Large intestine (tissue), 12 donors: Measurements from ENCODE around the gene KIF9. TPM values are rescaled to one million over a fixed set of nuclear protein-coding genes. Genes with fewer than 3 reads are reported as not detected.
"Not testable (repeated sequence)": the region's sequence is repeated elsewhere in the genome, so short reads cannot be mapped to it uniquely, and the experiment has no call there.

Source experiments
- DNase-seq, 2 donors: peaks; one replicate each; pipeline versions ENCODE4 v3.0.0 to v3.0.0-alpha.2; 2013
- H3K27ac ChIP-seq: one replicate; pipeline ENCODE4 v1.5.1; 2013; ENCODE audit warnings: low read length
- H3K27me3 ChIP-seq: 2 replicates; pipeline ENCODE4 v1.6.1; 2013; ENCODE audit warnings: low read length; ENCODE audit not compliant: control insufficient read depth, insufficient read depth
- H3K36me3 ChIP-seq: 2 replicates; pipeline ENCODE4 v1.6.1; 2013; ENCODE audit warnings: low read length; ENCODE audit not compliant: control insufficient read depth, insufficient read depth
- H3K4me1 ChIP-seq: one replicate; pipeline ENCODE4 v1.6.1; 2013; ENCODE audit warnings: low read length; ENCODE audit not compliant: control insufficient read depth, insufficient read depth
- H3K4me3 ChIP-seq: one replicate; pipeline ENCODE4 v1.5.1; 2013; ENCODE audit warnings: low read length
- H3K9me3 ChIP-seq: one replicate; pipeline ENCODE4 v1.6.1; 2013; ENCODE audit warnings: mild to moderate bottlenecking, low read depth, low read length, moderate library complexity; ENCODE audit not compliant: control insufficient read depth
- WGBS: methylation state at CpG from one replicate; pipeline ENCODE4 v1.1.5; 2013; ENCODE audit warnings: low lambda C conversion rate; ENCODE audit not compliant: insufficient coverage; 5-methylcytosine and 5-hydroxymethylcytosine counted together
- long read RNA-seq, 11 donors: transcript quantifications; one replicate each; lab custom pipeline, GENCODE V29; 2026
- polyA plus RNA-seq: library from polyadenylated mRNA; unstranded; fragments of 120-200 nt; gene quantifications from one replicate; pipeline ENCODE4 v1.2.1, GENCODE V29; 2013

The KIF9 gene, protein sequence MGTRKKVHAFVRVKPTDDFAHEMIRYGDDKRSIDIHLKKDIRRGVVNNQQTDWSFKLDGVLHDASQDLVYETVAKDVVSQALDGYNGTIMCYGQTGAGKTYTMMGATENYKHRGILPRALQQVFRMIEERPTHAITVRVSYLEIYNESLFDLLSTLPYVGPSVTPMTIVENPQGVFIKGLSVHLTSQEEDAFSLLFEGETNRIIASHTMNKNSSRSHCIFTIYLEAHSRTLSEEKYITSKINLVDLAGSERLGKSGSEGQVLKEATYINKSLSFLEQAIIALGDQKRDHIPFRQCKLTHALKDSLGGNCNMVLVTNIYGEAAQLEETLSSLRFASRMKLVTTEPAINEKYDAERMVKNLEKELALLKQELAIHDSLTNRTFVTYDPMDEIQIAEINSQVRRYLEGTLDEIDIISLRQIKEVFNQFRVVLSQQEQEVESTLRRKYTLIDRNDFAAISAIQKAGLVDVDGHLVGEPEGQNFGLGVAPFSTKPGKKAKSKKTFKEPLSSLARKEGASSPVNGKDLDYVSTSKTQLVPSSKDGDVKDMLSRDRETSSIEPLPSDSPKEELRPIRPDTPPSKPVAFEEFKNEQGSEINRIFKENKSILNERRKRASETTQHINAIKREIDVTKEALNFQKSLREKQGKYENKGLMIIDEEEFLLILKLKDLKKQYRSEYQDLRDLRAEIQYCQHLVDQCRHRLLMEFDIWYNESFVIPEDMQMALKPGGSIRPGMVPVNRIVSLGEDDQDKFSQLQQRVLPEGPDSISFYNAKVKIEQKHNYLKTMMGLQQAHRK
- polyA plus RNA-seq, result 11.2 TPM
- long read RNA-seq, donor 1, partial matches to known transcripts, result 0 of 3 reads
- long read RNA-seq, donor 1, other reads (novel, unspliced or antisense), result 0 of 3 reads
- long read RNA-seq, donor 2, transcript KIF9-205 (3 exons, 633 nt), result major isoform, 12 of 14 reads
- long read RNA-seq, donor 2, partial matches to known transcripts, result 0 of 14 reads
- long read RNA-seq, donor 2, other reads (novel, unspliced or antisense), result 0 of 14 reads
- long read RNA-seq, donor 3, result 0 reads
- long read RNA-seq, donor 4, result 0 reads
- long read RNA-seq, donor 5, partial matches to known transcripts, result 0 of 4 reads
- long read RNA-seq, donor 5, other reads (novel, unspliced or antisense), result 0 of 4 reads
- long read RNA-seq, donor 6, partial matches to known transcripts, result 0 of 3 reads
- long read RNA-seq, donor 6, other reads (novel, unspliced or antisense), result 0 of 3 reads
- long read RNA-seq, donor 7, partial matches to known transcripts, result 0 of 4 reads
- long read RNA-seq, donor 7, other reads (novel, unspliced or antisense), result 0 of 4 reads
- long read RNA-seq, donor 8, transcript KIF9-205 (3 exons, 633 nt), result major isoform, 14 of 14 reads
- long read RNA-seq, donor 8, partial matches to known transcripts, result 0 of 14 reads
- long read RNA-seq, donor 8, other reads (novel, unspliced or antisense), result 0 of 14 reads
- long read RNA-seq, donor 9, transcript KIF9-205 (3 exons, 633 nt), result major isoform, 7 of 7 reads
- long read RNA-seq, donor 9, partial matches to known transcripts, result 0 of 7 reads
- long read RNA-seq, donor 9, other reads (novel, unspliced or antisense), result 0 of 7 reads
- long read RNA-seq, donor 10, transcript KIF9-205 (3 exons, 633 nt), result major isoform, 14 of 15 reads
- long read RNA-seq, donor 10, partial matches to known transcripts, result 0 of 15 reads
- long read RNA-seq, donor 10, other reads (novel, unspliced or antisense), result 0 of 15 reads
- long read RNA-seq, donor 11, transcript KIF9-205 (3 exons, 633 nt), result major isoform, 6 of 6 reads
- long read RNA-seq, donor 11, partial matches to known transcripts, result 0 of 6 reads
- long read RNA-seq, donor 11, other reads (novel, unspliced or antisense), result 0 of 6 reads

DNA sequence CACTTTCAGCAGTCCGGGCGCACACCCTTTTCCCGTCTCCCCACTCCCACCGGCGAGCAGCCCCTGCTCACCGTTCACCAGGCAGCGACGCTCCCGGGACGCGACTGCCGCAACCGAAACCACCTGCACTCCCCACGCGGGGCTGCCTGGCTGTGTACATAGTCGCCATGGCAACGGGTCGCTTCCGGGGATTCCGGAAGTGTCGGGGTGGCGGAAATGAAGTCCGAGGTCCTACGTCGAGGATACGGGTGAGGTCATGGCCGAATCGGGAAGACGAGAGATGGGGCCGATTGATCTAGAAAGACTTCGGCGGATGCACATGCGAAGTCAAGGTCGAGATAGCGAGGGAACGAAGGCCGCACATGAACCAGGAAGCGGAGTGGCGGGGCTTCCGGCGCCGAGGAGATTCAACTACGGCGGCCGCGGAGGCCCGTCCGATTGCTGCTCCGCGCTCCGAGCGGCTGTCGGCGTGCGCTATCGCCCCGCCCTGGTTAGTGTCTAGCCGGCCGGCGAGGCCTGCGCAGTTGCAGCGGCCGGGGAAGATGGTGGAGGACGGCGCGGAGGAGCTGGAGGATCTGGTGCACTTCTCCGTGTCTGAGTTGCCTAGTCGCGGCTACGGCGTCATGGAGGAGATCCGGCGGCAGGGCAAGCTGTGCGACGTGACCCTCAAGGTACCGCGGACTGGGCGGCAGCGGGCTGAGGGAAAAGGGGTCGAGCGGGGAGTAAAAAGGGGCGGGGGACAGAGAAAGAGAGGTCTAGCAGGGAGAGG is at the start of gene KIF9, which contains the start of gene KLHL18:
TSS of gene KIF9 (minus strand) at position 376 of the 769 bp plus-strand sequence. CDS start 5,425 bp downstream, outside the sequence.
TSS of gene KLHL18 (plus strand) at position 521 of the 769 bp plus-strand sequence. CDS start at position 543, 22 bp downstream.
- Histone ChIP-seq H3K27ac (peak within 1 kb of the TSS; percentile 96), H3K4me1 (peaks cover 4% of the 10 kb centered on the region), H3K27me3 (no peaks in the 10 kb centered on the region), H3K4me3 (peak within 1 kb of the TSS; percentile 84), H3K9me3 (no peaks in the 10 kb centered on the region), H3K36me3 (no peaks in the 10 kb centered on the region)
- WGBS, result no CpG with 5 or more reads among the region's 82 CpGs
- DNase-seq, result peak; percentile 96 to 99

DNA sequence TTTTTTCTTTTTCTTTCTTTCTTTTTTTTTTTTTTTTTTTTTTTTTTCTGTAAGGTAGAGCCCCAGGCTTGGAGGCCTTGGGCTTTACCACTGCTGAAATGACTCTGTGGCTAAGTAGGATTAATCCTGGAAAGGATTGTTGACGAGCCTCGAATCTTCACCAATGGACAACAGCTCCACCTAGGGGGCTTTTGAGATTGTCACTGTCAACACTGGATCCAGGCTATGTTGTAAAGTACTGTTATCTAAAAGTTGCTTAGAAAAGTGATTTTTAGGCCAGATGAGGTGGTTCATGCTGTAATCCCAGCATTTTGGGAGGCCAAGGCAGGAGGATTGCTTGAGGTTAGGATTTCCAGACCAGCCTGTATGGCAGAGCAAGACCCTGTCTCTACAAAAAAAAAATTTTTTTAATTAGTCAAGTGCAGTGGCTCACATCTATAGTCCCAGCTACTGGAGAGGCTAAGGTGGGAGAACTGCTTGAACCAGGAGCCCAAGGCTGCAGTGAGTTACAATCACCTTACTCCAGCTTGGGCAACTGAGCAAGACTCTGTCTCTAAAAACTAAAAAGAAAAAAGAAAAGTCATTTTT is 41.8 kb upstream of the KIF9 start:
- Histone ChIP-seq H3K27ac (no peak overlapping the region), H3K36me3 (peaks cover 62% of the 10 kb centered on the region), H3K27me3 (no peaks in the 10 kb centered on the region), H3K4me1 (no peaks in the 10 kb centered on the region), H3K9me3 (no peaks in the 10 kb centered on the region), H3K4me3 (no peak overlapping the region)
- peak; percentile 62 to 65 for DNase-seq
- WGBS, result no CpG with 5 or more reads among the region's 2 CpGs

DNA sequence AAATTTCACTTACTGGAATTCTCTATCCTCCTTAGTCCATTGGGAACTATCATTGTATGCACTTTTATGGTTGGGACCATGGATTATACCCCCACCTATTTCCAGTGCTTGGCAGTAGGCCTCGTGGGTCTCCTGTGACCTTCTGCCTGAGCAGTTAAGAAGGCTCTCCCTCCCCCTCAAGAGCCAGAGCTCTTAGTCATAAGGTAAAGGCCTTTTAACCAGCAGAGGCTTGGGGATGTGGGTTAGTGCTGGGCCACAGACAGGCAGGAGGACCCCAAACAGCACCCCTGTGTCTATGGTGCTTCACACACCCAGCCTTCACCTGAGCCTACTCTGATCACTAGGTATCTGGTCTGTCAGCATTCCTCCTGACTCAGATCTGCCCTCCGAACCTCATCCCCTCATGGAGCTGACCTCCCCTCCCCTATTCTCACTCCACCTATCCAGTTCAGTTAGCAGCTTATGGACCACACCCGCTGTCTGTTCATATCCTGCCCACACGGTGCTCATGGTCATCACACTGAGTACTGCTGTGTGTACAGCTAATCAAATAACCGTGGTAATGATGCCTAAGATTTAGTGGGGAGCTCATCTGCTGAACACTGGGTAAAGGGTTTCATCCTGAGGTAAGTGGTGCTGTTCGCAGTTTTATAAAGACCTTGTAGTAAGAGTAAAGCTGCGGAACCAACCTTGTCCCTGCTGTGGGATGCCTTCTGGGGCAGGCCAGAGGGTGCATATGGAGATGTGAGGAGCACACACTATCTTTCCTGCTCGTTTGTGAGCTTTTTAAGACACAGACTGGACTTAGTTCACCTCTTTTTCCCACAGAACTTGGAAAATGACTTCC is 41.1 kb upstream of the KIF9 start:
- WGBS, result 100% methylated on average over 1 of the region's 8 CpGs
- H3K27ac ChIP-seq, result no peak overlapping the region
- H3K36me3 ChIP-seq, result peaks cover 58% of the 10 kb centered on the region
- H3K4me1 ChIP-seq, result no peaks in the 10 kb centered on the region
- no peak overlapping the region for H3K4me3 ChIP-seq
- no peak for DNase-seq
- no peaks in the 10 kb centered on the region for H3K27me3 ChIP-seq
- H3K9me3 ChIP-seq, result no peaks in the 10 kb centered on the region

DNA sequence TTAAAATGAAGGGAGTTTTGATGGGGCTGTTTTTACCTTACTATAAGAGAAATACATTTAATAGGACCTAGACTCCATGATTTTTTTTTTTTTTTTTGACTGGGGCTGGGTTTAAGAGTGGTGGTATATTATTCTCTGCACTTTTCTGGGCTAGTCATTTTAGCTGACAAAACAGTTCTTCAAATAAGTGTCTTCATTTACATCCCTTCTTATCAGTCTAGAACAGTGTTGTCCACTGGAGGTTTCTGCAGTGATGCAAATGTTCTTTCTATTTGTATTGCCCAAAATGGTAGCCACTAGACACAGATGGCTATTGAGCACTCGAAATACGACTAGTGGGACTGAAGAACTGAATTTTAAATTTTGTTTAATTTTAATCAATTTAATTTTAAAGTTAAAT is 37.4 kb upstream of the KIF9 start:
- H3K4me3 ChIP-seq, result no peak overlapping the region

DNA sequence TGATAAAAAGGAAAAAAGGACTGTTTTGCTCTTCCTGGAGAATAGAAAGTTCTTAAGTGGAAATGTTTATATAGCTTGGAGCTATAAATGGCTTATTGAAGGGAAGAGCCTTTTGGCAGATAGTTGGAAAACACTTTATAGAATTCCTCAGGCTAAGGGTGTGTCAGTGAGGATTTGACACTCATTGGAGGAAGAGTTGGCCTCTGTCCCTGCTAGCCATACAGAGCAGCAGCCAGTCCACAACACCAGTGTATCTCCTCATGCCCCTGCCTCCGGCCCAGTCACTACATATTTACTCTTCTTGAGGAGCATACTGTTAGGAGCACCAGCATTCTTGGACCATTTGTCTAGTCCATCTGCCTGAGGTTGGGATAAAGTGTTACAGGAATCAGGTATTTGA is 36.3 kb upstream of the KIF9 start:
- Histone ChIP-seq H3K9me3 (no peaks in the 10 kb centered on the region), H3K27me3 (no peaks in the 10 kb centered on the region), H3K27ac (no peak overlapping the region), H3K4me1 (no peaks in the 10 kb centered on the region), H3K4me3 (no peak overlapping the region), H3K36me3 (peaks cover 35% of the 10 kb centered on the region)
- no CpG with 5 or more reads among the region's 1 CpG for WGBS
- DNase-seq, result no peak

More for the DNA sequence above, 37.4 kb upstream of the KIF9 start:
- H3K9me3 ChIP-seq, result no peaks in the 10 kb centered on the region
- 69% methylated on average over 2 of the region's 2 CpGs for WGBS
- H3K4me1 ChIP-seq, result no peaks in the 10 kb centered on the region
- H3K27me3 ChIP-seq, result no peaks in the 10 kb centered on the region
- peaks cover 37% of the 10 kb centered on the region for H3K36me3 ChIP-seq
- no peak for DNase-seq
- H3K27ac ChIP-seq, result no peak overlapping the region

DNA sequence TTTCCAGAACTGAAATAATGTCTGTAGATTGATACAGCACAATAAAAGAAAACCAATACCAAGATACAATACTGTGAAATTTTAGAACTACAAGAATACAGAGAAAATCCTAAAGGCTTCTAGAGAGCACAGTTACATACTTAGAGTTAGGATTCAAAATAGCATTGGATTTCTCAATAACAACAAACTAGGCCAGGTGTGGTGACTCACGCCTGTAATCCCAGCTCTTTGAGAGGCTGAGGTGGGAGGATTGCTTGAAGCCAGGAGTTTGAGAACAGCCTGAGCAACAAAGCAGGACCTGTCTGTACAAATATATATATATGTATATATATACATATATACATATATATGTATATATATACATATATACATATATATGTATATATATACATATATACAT is 33.6 kb upstream of the KIF9 start:
- WGBS, result no CpG with 5 or more reads among the region's 1 CpG
- H3K9me3 ChIP-seq, H3K27ac ChIP-seq, H3K27me3 ChIP-seq, H3K4me3 ChIP-seq, H3K4me1 ChIP-seq, DNase-seq: not testable (repeated sequence)
- H3K36me3 ChIP-seq, result peaks cover 12% of the 10 kb centered on the region

DNA sequence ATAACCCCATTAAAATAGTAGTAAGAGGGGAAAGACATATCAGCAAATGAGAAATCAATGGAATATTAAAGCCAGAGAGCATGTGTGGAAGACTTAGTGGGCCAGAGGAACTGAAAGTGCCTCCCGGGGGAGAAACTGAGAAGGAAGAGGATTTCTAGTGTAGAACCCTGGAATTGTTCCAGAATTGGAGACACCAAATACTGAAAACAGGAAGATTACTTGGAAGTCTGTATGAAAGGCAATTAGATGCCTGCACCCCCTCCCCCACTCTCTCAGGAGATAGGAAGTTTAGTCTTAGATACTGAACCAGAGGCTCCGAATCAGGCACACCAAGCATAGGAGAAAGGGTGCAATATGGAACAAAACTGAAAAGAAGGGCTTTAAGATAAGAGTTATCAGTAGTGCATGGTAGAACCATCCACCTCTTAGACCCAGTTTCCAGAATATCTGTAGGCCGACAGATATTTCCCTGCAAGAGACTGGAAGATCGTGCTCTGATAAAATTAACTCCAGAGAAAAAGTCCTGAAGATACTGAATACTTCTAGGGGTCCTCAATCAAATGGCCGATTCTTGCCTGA is 32.6 kb upstream of the KIF9 start:
- Histone ChIP-seq H3K27me3 (no peaks in the 10 kb centered on the region), H3K36me3 (peaks cover 3% of the 10 kb centered on the region), H3K27ac (no peak overlapping the region), H3K4me3 (no peak overlapping the region), H3K4me1 (no peaks in the 10 kb centered on the region), H3K9me3 (no peaks in the 10 kb centered on the region)
- DNase-seq, result no peak
- 80% methylated on average over 2 of the region's 5 CpGs for WGBS
